Measurements from ENCODE around the gene FLNC. TPM values are rescaled to one million over a fixed set of nuclear protein-coding genes. Genes with fewer than 3 reads are reported as not detected.

Gene FLNC
- polyA plus RNA-seq, 1 donor: 14.9 TPM

GRCh38 chr7:128844777-128845311 lies 14.6 kb downstream of the FLNC start:
- no peak for DNase-seq

DNA sequence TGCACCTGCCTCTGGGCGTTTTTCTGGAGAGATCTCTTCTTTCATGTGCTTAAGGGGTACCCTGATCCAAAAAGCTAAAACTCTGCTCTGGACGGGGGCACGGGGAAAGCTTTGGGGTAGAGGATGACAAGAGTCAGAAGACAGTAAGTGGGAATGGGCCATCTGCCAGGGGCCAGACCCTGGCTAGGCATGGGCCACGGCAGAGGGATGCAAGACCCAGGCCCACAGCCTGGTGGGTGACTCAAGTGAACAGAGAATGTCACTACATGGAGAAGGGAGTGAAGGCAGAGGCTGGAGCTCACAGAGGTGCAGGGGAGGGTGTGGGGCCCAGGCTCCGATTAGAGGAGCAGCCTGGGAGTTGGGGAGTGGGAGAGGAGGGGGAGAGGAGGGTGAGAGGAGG lies 15.3 kb downstream of the FLNC start:
- no peak for DNase-seq

- no peak for DNase-seq
Observed at GRCh38 chr7:128845987-128846386, 15.8 kb downstream of the FLNC start.

- no peak for DNase-seq
Observed at GRCh38 chr7:128846781-128847444, 16.7 kb downstream of the FLNC start.

GRCh38 chr7:128847721-128848211 lies 17.6 kb downstream of the FLNC start:
- DNase-seq: no peak

- DNase-seq: no peak
Observed at GRCh38 chr7:128848289-128849155, 18.3 kb downstream of the FLNC start.

DNA sequence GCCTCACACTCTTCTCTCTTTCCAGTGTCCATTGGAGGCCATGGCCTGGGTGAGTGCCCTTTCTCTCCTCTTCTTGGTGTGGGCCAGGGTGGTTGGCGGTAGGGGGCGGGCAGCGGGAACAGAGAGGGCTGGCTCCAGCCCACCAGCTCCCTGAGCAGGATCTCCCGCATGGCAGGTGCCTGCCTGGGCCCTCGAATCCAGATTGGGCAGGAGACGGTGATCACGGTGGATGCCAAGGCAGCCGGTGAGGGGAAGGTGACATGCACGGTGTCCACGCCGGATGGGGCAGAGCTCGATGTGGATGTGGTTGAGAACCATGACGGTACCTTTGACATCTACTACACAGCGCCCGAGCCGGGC lies 18.9 kb downstream of the FLNC start:
- no peak for DNase-seq

DNA sequence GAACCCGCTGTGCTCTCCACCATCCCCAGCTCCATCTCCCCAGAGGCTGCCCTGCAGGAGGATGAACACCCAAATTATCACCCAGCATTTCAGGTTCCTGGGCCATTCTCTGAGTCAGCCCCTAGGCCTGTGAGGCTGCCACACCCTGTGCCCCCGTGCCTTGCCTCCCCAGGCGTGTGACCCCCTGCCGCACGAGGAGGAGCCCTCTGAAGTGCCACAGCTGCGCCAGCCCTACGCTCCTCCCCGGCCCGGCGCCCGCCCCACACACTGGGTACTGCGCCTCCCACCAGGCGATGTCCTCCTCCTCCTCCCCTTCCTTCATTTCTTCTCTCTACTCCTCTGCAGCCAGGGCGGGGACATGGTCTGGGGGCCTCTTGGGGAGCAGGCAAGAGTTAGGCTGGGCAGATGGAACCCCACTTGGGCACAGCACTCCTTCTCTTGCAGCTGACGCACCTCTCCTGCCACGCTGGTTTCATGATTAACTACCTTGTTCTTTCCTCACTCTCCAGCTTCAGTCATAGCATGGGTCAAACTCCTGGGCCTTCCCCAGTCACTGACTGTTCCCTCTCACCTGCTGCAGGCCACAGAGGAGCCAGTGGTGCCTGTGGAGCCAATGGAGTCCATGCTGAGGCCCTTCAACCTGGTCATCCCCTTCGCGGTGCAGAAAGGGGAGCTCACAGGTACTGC lies 19.7 kb downstream of the FLNC start:
- DNase-seq: no peak

DNA sequence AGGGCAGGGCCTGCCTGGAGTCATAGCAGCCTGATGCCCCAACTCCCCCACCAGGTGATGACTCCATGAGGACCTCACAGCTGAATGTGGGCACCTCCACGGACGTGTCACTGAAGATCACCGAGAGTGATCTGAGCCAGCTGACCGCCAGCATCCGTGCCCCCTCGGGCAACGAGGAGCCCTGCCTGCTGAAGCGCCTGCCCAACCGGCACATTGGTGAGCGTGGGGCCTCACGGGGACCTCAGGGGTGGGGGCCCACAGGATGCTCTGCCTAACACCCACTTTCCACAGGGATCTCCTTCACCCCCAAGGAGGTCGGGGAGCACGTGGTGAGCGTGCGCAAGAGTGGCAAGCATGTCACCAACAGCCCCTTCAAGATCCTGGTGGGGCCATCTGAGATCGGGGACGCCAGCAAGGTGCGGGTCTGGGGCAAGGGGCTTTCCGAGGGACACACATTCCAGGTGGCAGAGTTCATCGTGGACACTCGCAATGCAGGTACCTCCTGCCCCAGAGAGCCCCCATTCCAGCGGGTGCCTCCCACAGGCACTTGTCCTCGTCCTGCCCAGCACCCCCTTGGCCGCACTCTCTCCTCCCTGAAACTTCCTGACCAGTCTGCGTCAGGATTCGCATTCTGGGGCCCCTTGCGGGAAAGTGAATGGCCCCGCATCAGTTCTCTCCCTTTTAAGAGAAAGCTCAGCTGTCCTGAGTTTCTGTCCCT lies 22.5 kb downstream of the FLNC start:
- DNase-seq: no peak

- no peak for DNase-seq
Observed at GRCh38 chr7:128853799-128854198, 23.6 kb downstream of the FLNC start.

- DNase-seq: no peak
Observed at GRCh38 chr7:128854396-128854795, 24.2 kb downstream of the FLNC start.

GRCh38 chr7:128855559-128855958 lies 25.4 kb downstream of the FLNC start:
- DNase-seq: no peak

GRCh38 chr7:128856001-128856718 lies 26.0 kb downstream of the FLNC start:
- no peak for DNase-seq

DNA sequence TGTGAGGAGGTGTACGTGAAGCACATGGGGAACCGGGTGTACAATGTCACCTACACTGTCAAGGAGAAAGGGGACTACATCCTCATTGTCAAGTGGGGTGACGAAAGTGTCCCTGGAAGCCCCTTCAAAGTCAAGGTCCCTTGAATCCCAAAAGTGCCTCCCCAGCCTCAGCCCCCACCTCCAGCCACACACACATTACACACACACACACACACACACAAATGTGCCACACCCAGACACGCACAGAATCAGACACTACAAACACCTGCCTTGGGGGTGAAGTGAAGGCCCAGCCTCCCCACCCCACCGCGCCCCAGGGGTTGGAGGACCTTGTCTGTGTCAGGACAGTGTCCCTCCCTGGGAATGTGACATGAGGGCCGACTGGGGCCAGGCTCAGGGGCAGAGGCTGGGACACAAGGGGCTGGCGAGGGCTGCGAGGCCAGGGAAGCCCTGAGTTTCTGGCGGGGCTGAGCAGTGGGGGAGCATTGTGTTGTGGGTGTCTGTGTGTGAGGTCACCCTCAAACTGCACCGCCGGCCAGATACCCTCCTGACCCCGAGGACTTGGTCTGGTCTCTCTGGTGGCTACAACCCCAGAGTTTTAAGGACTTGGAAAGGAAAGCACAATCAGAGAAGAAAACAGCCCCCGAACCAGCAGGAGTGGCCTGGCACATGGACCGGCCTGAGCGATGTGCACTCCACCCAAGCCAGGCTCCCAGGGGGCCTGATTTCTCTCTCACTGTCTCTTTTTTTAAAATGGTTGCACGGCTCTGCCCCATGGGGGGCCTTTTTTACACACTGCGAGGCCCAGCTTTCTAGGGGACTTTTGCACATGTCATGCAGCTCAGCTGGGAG lies 28.4 kb downstream of the FLNC start:
- no peak for DNase-seq

- no peak for DNase-seq
Observed at GRCh38 chr7:128859232-128860157, 29.3 kb downstream of the FLNC start.

- DNase-seq: no peak
Observed at GRCh38 chr7:128860158-128861073, 30.2 kb downstream of the FLNC start.

GRCh38 chr7:128861957-128862570 lies 31.9 kb downstream of the FLNC start:
- DNase-seq: no peak

All from left kidney (tissue), 2 donors.